Omental fat pad (tissue), 4 donors: ENCODE measurements around the gene PRRG4. TPM values are rescaled to one million over a fixed set of nuclear protein-coding genes. Genes with fewer than 3 reads are reported as not detected.
"Not testable (repeated sequence)": the region's sequence is repeated elsewhere in the genome, so short reads cannot be mapped to it uniquely, and the experiment has no call there.

Experiments used
- ATAC-seq: fragments of 150-250 bp; one replicate; pipeline ENCODE4 v1.9.1; 2016; ENCODE audit warnings: mild to moderate bottlenecking, moderate library complexity; ENCODE audit not compliant: low FRiP score
- DNase-seq: peaks from one replicate; pipeline ENCODE4 v3.0.0-alpha.2; 2019; ENCODE audit warnings: low spot score
- CTCF ChIP-seq, 3 donors: fragments of 450-650 bp; IDR thresholded peaks; one replicate each; pipeline ENCODE4 v1.5.1; 2016 to 2017; ENCODE audit warnings: antibody characterized with exemption in 3 of 3, mild to moderate bottlenecking in 3 of 3, moderate library complexity in 2 of 3
- total RNA-seq, 4 donors: library from RNA; depleted of rRNA; stranded (reverse); fragments of >200 nt; gene quantifications; one replicate each; pipeline ENCODE4 v1.1.0, GENCODE V29; 2016

Gene PRRG4
- total RNA-seq, 4 donors from 2014 or later, result 1.4 to 3.5 (median 2.0) TPM

GRCh38 chr11:32851251-32851650 lies 21.5 kb downstream of the PRRG4 start:
- DNase-seq, result no peak
- no peak for TF ChIP-seq CTCF (IDR thresholded peaks at IDR 0.05)
- ATAC-seq, result no peak

- DNase-seq (no peak), ATAC-seq (peak; percentile 59)
- TF ChIP-seq CTCF (IDR thresholded peaks at IDR 0.05), result no peak
Observed at GRCh38 chr11:32852207-32852606, 22.5 kb downstream of the PRRG4 start.

GRCh38 chr11:32855601-32856000 lies 25.9 kb downstream of the PRRG4 start:
- no peak for TF ChIP-seq CTCF (IDR thresholded peaks at IDR 0.05)
- ATAC-seq (no peak), DNase-seq (no peak)

- no peak for TF ChIP-seq CTCF (IDR thresholded peaks at IDR 0.05)
- DNase-seq (no peak), ATAC-seq (no peak)
Observed at GRCh38 chr11:32858731-32859130, 29.0 kb downstream of the PRRG4 start.

- no peak for TF ChIP-seq CTCF (IDR thresholded peaks at IDR 0.05)
- DNase-seq (no peak), ATAC-seq (no peak)
Observed at GRCh38 chr11:32861850-32862577, 32.3 kb downstream of the PRRG4 start.

- no peak for TF ChIP-seq CTCF (IDR thresholded peaks at IDR 0.05)
- no peak for DNase-seq
- ATAC-seq, result no peak
Observed at GRCh38 chr11:32864555-32864954, 34.8 kb downstream of the PRRG4 start.

GRCh38 chr11:32868752-32869151 lies 39.0 kb downstream of the PRRG4 start:
- not testable (repeated sequence) for DNase-seq, ATAC-seq
